BE2C (cell line): ENCODE measurements around the gene DPH2.
A peak's percentile ranks its signal among the peaks of the same experiment; 100 is the strongest.

ENCODE experiments used
- DNase-seq: peaks from one replicate; pipeline ENCODE4 v3.0.0-alpha.2; 2020
- H3K27me3 ChIP-seq: fragments of 250-450 bp; sonication (Bioruptor Pico); 2 replicates; pipeline ENCODE4 v1.5.1; 2020; ENCODE audit warnings: mild to moderate bottlenecking
- H3K36me3 ChIP-seq: fragments of 250-450 bp; sonication (Bioruptor Pico); 2 replicates; pipeline ENCODE4 v1.5.1; 2020; ENCODE audit warnings: mild to moderate bottlenecking
- H3K4me1 ChIP-seq: fragments of 250-450 bp; sonication (Bioruptor Pico); 2 replicates; pipeline ENCODE4 v1.5.1; 2020
- H3K4me3 ChIP-seq: 2 replicates; pipeline ENCODE4 v1.5.1; 2011; ENCODE audit warnings: low read depth, low read length
- H3K9me3 ChIP-seq: fragments of 250-450 bp; sonication (Bioruptor Pico); 2 replicates; pipeline ENCODE4 v1.5.1; 2020
- TF ChIP-seq, protein P1 (sequence below): IDR thresholded peaks from 2 replicates; pipeline ENCODE4 v1.5.1; 2012; ENCODE audit warnings: mild to moderate bottlenecking, low read depth, low read length

DPH2 gene

GRCh38 chr1:44002606-44003157 lies 32.9 kb downstream of the DPH2 start:
- no peak for DNase-seq
- TF ChIP-seq, protein P1, sequence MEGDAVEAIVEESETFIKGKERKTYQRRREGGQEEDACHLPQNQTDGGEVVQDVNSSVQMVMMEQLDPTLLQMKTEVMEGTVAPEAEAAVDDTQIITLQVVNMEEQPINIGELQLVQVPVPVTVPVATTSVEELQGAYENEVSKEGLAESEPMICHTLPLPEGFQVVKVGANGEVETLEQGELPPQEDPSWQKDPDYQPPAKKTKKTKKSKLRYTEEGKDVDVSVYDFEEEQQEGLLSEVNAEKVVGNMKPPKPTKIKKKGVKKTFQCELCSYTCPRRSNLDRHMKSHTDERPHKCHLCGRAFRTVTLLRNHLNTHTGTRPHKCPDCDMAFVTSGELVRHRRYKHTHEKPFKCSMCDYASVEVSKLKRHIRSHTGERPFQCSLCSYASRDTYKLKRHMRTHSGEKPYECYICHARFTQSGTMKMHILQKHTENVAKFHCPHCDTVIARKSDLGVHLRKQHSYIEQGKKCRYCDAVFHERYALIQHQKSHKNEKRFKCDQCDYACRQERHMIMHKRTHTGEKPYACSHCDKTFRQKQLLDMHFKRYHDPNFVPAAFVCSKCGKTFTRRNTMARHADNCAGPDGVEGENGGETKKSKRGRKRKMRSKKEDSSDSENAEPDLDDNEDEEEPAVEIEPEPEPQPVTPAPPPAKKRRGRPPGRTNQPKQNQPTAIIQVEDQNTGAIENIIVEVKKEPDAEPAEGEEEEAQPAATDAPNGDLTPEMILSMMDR: peak; percentile 34
- H3K4me3 ChIP-seq: no peak overlapping the region

DNA sequence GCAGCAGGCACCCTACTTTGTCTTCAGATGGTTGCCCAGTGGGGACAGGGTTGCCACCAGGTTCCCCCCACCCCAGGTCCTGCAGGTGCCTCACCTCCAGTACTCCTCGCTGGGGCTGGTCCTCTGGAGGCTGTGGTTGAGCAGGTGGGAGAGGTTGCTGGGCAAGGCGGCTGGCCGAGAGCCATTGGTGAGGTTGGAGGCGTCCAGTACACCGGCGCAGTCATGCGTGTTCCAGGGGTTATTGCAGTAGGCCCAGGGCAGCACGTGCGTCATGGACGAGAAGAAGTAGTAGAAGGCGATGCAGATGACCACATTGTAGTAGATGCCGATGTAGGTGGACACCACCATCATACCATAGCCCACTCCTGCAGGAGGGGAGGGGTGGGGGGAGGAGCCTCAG lies 38.4 kb downstream of the DPH2 start:
- TF ChIP-seq, protein P1: no peak
- Histone ChIP-seq H3K4me1 (no peaks in the 10 kb centered on the region), H3K36me3 (no peaks in the 10 kb centered on the region), H3K4me3 (no peak overlapping the region), H3K9me3 (no peaks in the 10 kb centered on the region), H3K27me3 (no peaks in the 10 kb centered on the region)
- no peak for DNase-seq

More at GRCh38 chr1:44002606-44003157, 32.9 kb downstream of the DPH2 start:
- H3K36me3 ChIP-seq: no peaks in the 10 kb centered on the region
- no peaks in the 10 kb centered on the region for H3K27me3 ChIP-seq
- H3K4me1 ChIP-seq: no peaks in the 10 kb centered on the region
- H3K9me3 ChIP-seq: no peaks in the 10 kb centered on the region

DNA sequence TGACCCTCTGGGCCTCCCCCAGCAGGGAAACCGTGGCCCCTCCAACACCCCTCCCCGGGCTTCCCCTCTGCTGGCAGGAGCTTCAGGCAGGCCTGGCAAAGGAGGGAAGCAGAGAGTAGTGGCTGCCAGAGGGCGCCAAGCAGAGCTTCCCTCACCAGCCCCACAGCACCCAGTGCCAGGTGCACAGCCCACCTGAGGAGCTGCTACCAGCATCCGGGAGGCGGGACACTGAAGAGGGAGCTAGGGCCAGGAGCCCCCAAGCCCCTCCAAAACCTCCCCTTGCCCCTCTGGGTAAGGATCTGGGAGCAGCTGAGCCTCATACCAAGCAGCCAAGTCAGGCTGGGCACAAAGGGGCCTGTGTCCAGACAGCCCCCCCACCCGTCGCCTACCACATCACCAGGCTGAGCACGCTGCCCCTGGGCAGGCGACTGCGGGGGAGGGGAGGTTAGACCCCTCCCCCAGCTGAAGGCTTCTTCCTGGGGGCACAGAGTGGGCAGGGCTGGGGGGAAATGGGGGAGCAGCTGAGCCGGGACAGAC lies 41.2 kb downstream of the DPH2 start:
- Histone ChIP-seq H3K36me3 (no peaks in the 10 kb centered on the region), H3K4me3 (no peak overlapping the region), H3K9me3 (no peaks in the 10 kb centered on the region), H3K4me1 (no peaks in the 10 kb centered on the region), H3K27me3 (no peaks in the 10 kb centered on the region)
- no peak for DNase-seq
- TF ChIP-seq, protein P1: no peak

- Histone ChIP-seq H3K27me3 (no peaks in the 10 kb centered on the region), H3K4me1 (no peaks in the 10 kb centered on the region), H3K36me3 (no peaks in the 10 kb centered on the region), H3K4me3 (no peak overlapping the region), H3K9me3 (no peaks in the 10 kb centered on the region)
- DNase-seq: no peak
- TF ChIP-seq, protein P1: no peak
Observed at GRCh38 chr1:44012404-44012803, 42.6 kb downstream of the DPH2 start.

DNA sequence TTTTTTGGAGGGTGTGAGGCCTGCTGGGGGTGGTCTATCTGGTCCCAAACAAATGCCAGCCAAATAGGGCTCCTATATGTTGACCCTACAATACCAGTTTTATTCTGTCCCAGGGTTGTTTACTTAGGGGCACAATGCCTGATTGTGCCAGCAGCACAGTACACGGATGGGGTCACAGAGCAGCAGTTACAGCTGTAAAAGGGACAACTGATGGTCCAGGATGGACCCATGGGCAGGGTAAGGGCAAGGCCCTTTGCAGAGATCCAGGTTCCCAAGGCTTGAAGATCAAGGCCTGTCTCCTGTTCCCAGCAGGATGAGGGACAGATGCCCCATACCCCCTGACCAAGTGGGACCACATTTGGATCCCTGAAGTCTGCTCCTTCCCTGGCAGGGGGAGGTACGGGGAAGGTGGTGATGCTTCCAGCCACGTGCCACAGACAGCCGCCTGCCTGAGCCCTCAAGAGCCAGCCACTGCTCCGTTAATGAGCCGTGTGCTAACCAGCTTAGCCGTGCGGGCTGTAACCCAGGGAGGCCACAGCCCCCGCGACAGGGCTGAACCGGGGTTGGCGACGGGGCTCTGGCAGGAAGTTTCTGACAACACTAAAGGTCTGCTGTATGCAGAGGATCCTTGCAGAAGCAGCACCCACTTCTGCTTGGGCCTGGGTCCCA lies 43.3 kb downstream of the DPH2 start:
- no peak for DNase-seq
- no peaks in the 10 kb centered on the region for H3K4me1 ChIP-seq
- no peaks in the 10 kb centered on the region for H3K9me3 ChIP-seq
- no peaks in the 10 kb centered on the region for H3K36me3 ChIP-seq
- no peak overlapping the region for H3K4me3 ChIP-seq
- TF ChIP-seq, protein P1: no peak
- no peaks in the 10 kb centered on the region for H3K27me3 ChIP-seq

DNA sequence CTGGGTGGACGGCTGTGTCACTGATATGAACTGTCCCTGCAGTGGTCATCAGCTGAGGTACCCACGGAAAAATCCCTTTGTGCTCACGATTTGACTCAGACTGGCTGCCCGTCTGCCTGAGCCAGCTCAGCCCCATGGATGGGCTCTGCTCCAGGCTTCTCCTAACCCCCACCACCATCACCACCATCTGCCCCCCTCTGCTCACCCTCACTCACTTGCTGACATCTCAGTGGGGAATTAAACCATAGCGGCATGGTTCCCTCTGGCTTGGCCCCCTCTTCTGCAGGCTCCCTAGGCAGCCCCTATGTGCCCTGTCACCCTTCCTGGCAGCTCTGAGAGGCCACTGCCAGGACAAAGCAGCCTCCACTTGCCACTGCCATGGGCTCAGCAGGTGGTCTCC lies 44.1 kb downstream of the DPH2 start:
- Histone ChIP-seq H3K27me3 (no peaks in the 10 kb centered on the region), H3K9me3 (no peaks in the 10 kb centered on the region), H3K36me3 (no peaks in the 10 kb centered on the region), H3K4me1 (no peaks in the 10 kb centered on the region), H3K4me3 (no peak overlapping the region)
- DNase-seq: no peak
- TF ChIP-seq, protein P1: no peak
